ENCODE data around the gene UNC13C.

UNC13C gene

GRCh38 chr15:54120949-54121463 is 142.8 kb downstream of the UNC13C start:
- DNase-seq, result no peak

- DNase-seq, result no peak
Observed at GRCh38 chr15:54127574-54127973, 149.3 kb downstream of the UNC13C start.

GRCh38 chr15:54131410-54131809 is 153.2 kb downstream of the UNC13C start:
- no peak for DNase-seq

GRCh38 chr15:54149115-54149531 is 170.9 kb downstream of the UNC13C start:
- no peak for DNase-seq

GRCh38 chr15:54150255-54150654 is 172.0 kb downstream of the UNC13C start:
- no peak for DNase-seq

GRCh38 chr15:54159012-54159411 is 180.8 kb downstream of the UNC13C start:
- DNase-seq, result no peak

- DNase-seq, result no peak
Observed at GRCh38 chr15:54187325-54187724, 209.1 kb downstream of the UNC13C start.

- DNase-seq, result no peak
Observed at GRCh38 chr15:54197995-54198394, 219.8 kb downstream of the UNC13C start.

GRCh38 chr15:54206586-54207321 is 228.5 kb downstream of the UNC13C start:
- DNase-seq, result no peak

- no peak for DNase-seq
Observed at GRCh38 chr15:54208786-54209185, 230.5 kb downstream of the UNC13C start.

GRCh38 chr15:54212635-54213034 is 234.4 kb downstream of the UNC13C start:
- no peak for DNase-seq

GRCh38 chr15:54226455-54226854 is 248.2 kb downstream of the UNC13C start:
- DNase-seq, result no peak

- no peak for DNase-seq
Observed at GRCh38 chr15:54227569-54227968, 249.3 kb downstream of the UNC13C start.

GRCh38 chr15:54250326-54250725 is 272.1 kb downstream of the UNC13C start:
- no peak for DNase-seq

GRCh38 chr15:54256190-54256589 is 277.9 kb downstream of the UNC13C start:
- DNase-seq, result no peak

GRCh38 chr15:54273928-54274327 is 295.7 kb downstream of the UNC13C start:
- DNase-seq, result no peak

- DNase-seq, result no peak
Observed at GRCh38 chr15:54277834-54278233, 299.6 kb downstream of the UNC13C start.

GRCh38 chr15:54280726-54281125 is 302.5 kb downstream of the UNC13C start:
- no peak for DNase-seq

- DNase-seq, result no peak
Observed at GRCh38 chr15:54282228-54282836, 304.1 kb downstream of the UNC13C start.

- DNase-seq, result no peak
Observed at GRCh38 chr15:54288049-54288448, 309.8 kb downstream of the UNC13C start.

GRCh38 chr15:54289590-54290136 is 311.4 kb downstream of the UNC13C start:
- no peak for DNase-seq

GRCh38 chr15:54298396-54298795 is 320.2 kb downstream of the UNC13C start:
- no peak for DNase-seq

- DNase-seq, result no peak
Observed at GRCh38 chr15:54304321-54304720, 326.1 kb downstream of the UNC13C start.

- no peak for DNase-seq
Observed at GRCh38 chr15:54305138-54305537, 326.9 kb downstream of the UNC13C start.
